H1 (cell line): ENCODE measurements around the gene WDR5. TPM values are rescaled to one million over a fixed set of nuclear protein-coding genes. Genes with fewer than 3 reads are reported as not detected.

Experiments used
- CTCF ChIA-PET: fragments of 300-600 bp; sonication (Branson Sonifier 250); formaldehyde crosslinking; loops from one replicate; lab custom pipeline; 2021; ENCODE audit not compliant: partially characterized antibody; lab: Charles Lee
- POLR2A ChIA-PET: fragments of 300-600 bp; sonication (Branson Sonifier 250); formaldehyde crosslinking; loops from one replicate; lab custom pipeline; 2021; ENCODE audit warnings: inconsistent platforms; ENCODE audit not compliant: partially characterized antibody; lab: Charles Lee
- DNase-seq, 2 experiments: peaks; one replicate each; pipeline versions ENCODE4 v3.0.0 to v3.0.0-alpha.2; 2010 to 2022; ENCODE audit warnings: low spot score in 2 of 2, low read depth in 1 of 2, mixed read lengths in 1 of 2
- FAIRE-seq: peaks from 2 replicates; lab custom pipeline; 2011; peaks lifted over from hg19 to GRCh38; lab: Jason Lieb, UNC
- H2AFZ ChIP-seq: 2 replicates; pipeline ENCODE4 v1.8.1; 2012; ENCODE audit warnings: low read length, inconsistent platforms
- H2AK5ac ChIP-seq: 2 replicates; pipeline ENCODE4 v1.6.1; 2013; ENCODE audit warnings: low read depth, low read length
- H2BK120ac ChIP-seq: replicated peaks from 2 replicates; pipeline ENCODE3; 2013; ENCODE audit warnings: low read depth, low read length, inconsistent platforms
- H2BK12ac ChIP-seq: 2 replicates; pipeline ENCODE4 v1.6.1; 2013; ENCODE audit warnings: low read depth, low read length
- H2BK15ac ChIP-seq: 2 replicates; pipeline ENCODE4 v1.6.1; 2013; ENCODE audit warnings: low read length
- H2BK20ac ChIP-seq: 2 replicates; pipeline ENCODE4 v1.6.1; 2013; ENCODE audit warnings: low read length
- H2BK5ac ChIP-seq: 2 replicates; pipeline ENCODE4 v1.6.1; 2013; ENCODE audit warnings: low read depth, low read length
- H3K14ac ChIP-seq: 2 replicates; pipeline ENCODE4 v1.6.1; 2013; ENCODE audit warnings: inconsistent platforms; ENCODE audit not compliant: insufficient read length
- H3K18ac ChIP-seq: 2 replicates; pipeline ENCODE4 v1.6.1; 2013; ENCODE audit warnings: low read length; ENCODE audit errors: extremely low read depth
- H3K23ac ChIP-seq: 2 replicates; pipeline ENCODE4 v1.6.1; 2013; ENCODE audit warnings: inconsistent platforms; ENCODE audit not compliant: insufficient read length
- H3K23me2 ChIP-seq: 2 replicates; pipeline ENCODE4 v1.6.1; 2013; ENCODE audit warnings: low read depth, low read length
- H3K27ac ChIP-seq: 2 replicates; pipeline ENCODE4 v1.6.1; 2011; ENCODE audit warnings: low read depth, low read length, inconsistent platforms
- H3K27me3 ChIP-seq, 4 experiments: replicated peaks in 1 of 4; 1 replicate in 1 of 4; 2 replicates in 3 of 4; pipeline versions ENCODE4 v1.6.1 to v1.8.1; 2011 to 2013; ENCODE audit warnings: low read length in 3 of 4, mild to moderate bottlenecking in 3 of 4, inconsistent platforms in 2 of 4, mixed read lengths in 2 of 4, moderate library complexity in 1 of 4; ENCODE audit not compliant: control insufficient read depth in 3 of 4, insufficient read depth in 3 of 4; ENCODE audit errors: extremely low read depth in 1 of 4
- H3K36me3 ChIP-seq, 4 experiments: 2 replicates each; pipeline versions ENCODE4 v1.6.1 to v1.8.1; 2011 to 2013; ENCODE audit warnings: mild to moderate bottlenecking in 4 of 4, low read length in 3 of 4, moderate library complexity in 2 of 4, control low read depth in 1 of 4, inconsistent platforms in 1 of 4; ENCODE audit not compliant: insufficient read depth in 4 of 4, control insufficient read depth in 2 of 4
- H3K4ac ChIP-seq: replicated peaks from 2 replicates; pipeline ENCODE3; 2013; ENCODE audit warnings: low read length, low read depth, mixed read lengths, inconsistent platforms; ENCODE audit not compliant: insufficient read length
- H3K4me1 ChIP-seq, 4 experiments: replicated peaks in 1 of 4; 1 replicate in 1 of 4; 2 replicates in 3 of 4; pipeline versions ENCODE4 v1.6.1 to v1.8.1; 2011 to 2013; ENCODE audit warnings: low read length in 3 of 4, inconsistent platforms in 2 of 4, mixed read lengths in 1 of 4; ENCODE audit not compliant: insufficient read depth in 4 of 4, control insufficient read depth in 3 of 4
- H3K4me2 ChIP-seq, 2 experiments: 2 replicates each; pipeline versions ENCODE4 v1.6.1 to v1.8.1; 2011 to 2013; ENCODE audit warnings: low read depth in 2 of 2, low read length in 2 of 2, control low read depth in 1 of 2, inconsistent platforms in 1 of 2, mild to moderate bottlenecking in 1 of 2; ENCODE audit not compliant: insufficient read depth in 1 of 2
- H3K4me3 ChIP-seq, 4 experiments: fragments of 200-600, 300-600 bp in 1 of 4; sonication (generic), shearing (Covaris generic), sonication (Bioruptor Twin) in 1 of 4; 2 replicates each; pipeline versions ENCODE4 v1.5.1 to v1.8.1; 2011 to 2016; ENCODE audit warnings: low read length in 4 of 4, low read depth in 3 of 4, control low read depth in 2 of 4, inconsistent platforms in 2 of 4, mild to moderate bottlenecking in 2 of 4, mixed read lengths in 1 of 4, moderate library complexity in 1 of 4; ENCODE audit not compliant: insufficient read depth in 2 of 4; ENCODE audit errors: extremely low read depth in 1 of 4
- H3K56ac ChIP-seq: replicated peaks from 2 replicates; pipeline ENCODE3; 2013; ENCODE audit warnings: low read depth, mild to moderate bottlenecking, mixed read lengths, low read length, inconsistent platforms; ENCODE audit not compliant: insufficient read length
- H3K79me1 ChIP-seq: 2 replicates; pipeline ENCODE4 v1.6.1; 2013; ENCODE audit warnings: low read depth, low read length, control low read depth
- H3K79me2 ChIP-seq, 2 experiments: 2 replicates each; pipeline versions ENCODE4 v1.6.1 to v1.8.1; 2012 to 2013; ENCODE audit warnings: low read length in 2 of 2, mild to moderate bottlenecking in 2 of 2, inconsistent platforms in 1 of 2; ENCODE audit not compliant: insufficient read depth in 2 of 2, control insufficient read depth in 1 of 2
- H3K9ac ChIP-seq, 4 experiments: replicated peaks in 1 of 4; 1 replicate in 1 of 4; 2 replicates in 3 of 4; pipeline versions ENCODE4 v1.6.1 to v1.8.1; 2011 to 2013; ENCODE audit warnings: low read depth in 3 of 4, low read length in 3 of 4, control low read depth in 2 of 4, mild to moderate bottlenecking in 2 of 4, moderate library complexity in 2 of 4, inconsistent platforms in 1 of 4; ENCODE audit errors: extremely low read depth in 1 of 4
- H3K9me3 ChIP-seq, 2 experiments: 2 replicates each; pipeline versions ENCODE4 v1.6.1 to v1.8.1; 2012 to 2013; ENCODE audit warnings: mild to moderate bottlenecking in 2 of 2, moderate library complexity in 2 of 2, control low read depth in 1 of 2, inconsistent platforms in 1 of 2, low read depth in 1 of 2, low read length in 1 of 2, mixed read lengths in 1 of 2; ENCODE audit not compliant: insufficient read depth in 2 of 2
- H4K20me1 ChIP-seq, 2 experiments: replicated peaks in 1 of 2; 2 replicates each; pipeline versions ENCODE3 to v1.8.1; 2011 to 2013; ENCODE audit warnings: inconsistent platforms in 2 of 2, low read length in 2 of 2, mild to moderate bottlenecking in 1 of 2; ENCODE audit not compliant: insufficient read depth in 2 of 2, control insufficient read depth in 1 of 2
- H4K5ac ChIP-seq: 2 replicates; pipeline ENCODE4 v1.6.1; 2013; ENCODE audit warnings: low read length, low read depth, mixed read lengths, inconsistent platforms; ENCODE audit not compliant: insufficient read length
- H4K8ac ChIP-seq: 2 replicates; pipeline ENCODE4 v1.8.0; 2013; ENCODE audit warnings: mild to moderate bottlenecking, moderate library complexity, low read length, inconsistent platforms; ENCODE audit not compliant: insufficient read depth; ENCODE audit errors: extremely low read depth
- H4K91ac ChIP-seq: replicated peaks from 2 replicates; pipeline ENCODE3; 2013; ENCODE audit warnings: low read length, mixed read lengths, inconsistent platforms; ENCODE audit not compliant: insufficient read length
- CBX5 ChIP-seq: fragments of 300-800, 300-1000 bp; sonication (generic); IDR thresholded peaks from 2 replicates; pipeline ENCODE4 v1.7.1; 2016; ENCODE audit warnings: antibody characterized with exemption, low read length, low read depth
- CEBPB ChIP-seq: IDR thresholded peaks from 2 replicates; pipeline ENCODE4 v1.6.1; 2012; ENCODE audit warnings: low read depth, low read length
- GTF2F1 ChIP-seq: IDR thresholded peaks from 2 replicates; pipeline ENCODE4 v1.6.1; 2012; ENCODE audit warnings: low read depth, low read length, improper control_type of control experiment, borderline replicate concordance
- JUND ChIP-seq: IDR thresholded peaks from 2 replicates; pipeline ENCODE4 v1.6.1; 2011; ENCODE audit warnings: mild to moderate bottlenecking, improper control_type of control experiment, low read length
- SAP30 ChIP-seq: fragments of 300-600 bp; sonication (generic); IDR thresholded peaks from 2 replicates; pipeline ENCODE4 v1.7.1; 2012; ENCODE audit warnings: low read length, moderate library complexity, mild to moderate bottlenecking, inconsistent platforms; ENCODE audit not compliant: insufficient read depth, insufficient replicate concordance
- ZNF274 ChIP-seq: IDR thresholded peaks from 2 replicates; pipeline ENCODE4 v1.7.0; 2012; ENCODE audit warnings: low read length, borderline replicate concordance; ENCODE audit errors: extremely low read depth
- WGBS, 2 experiments: shearing (Covaris generic) in 1 of 2; methylation state at CpG; one replicate each; pipeline versions ENCODE4 v1.1.6 to v1.1.7; 2013 to 2015; ENCODE audit warnings: low lambda C conversion rate in 2 of 2, mixed read lengths in 2 of 2, inconsistent platforms in 1 of 2, low coverage in 1 of 2, missing lambda C conversion rate in 1 of 2; ENCODE audit not compliant: insufficient replicate concordance in 2 of 2, insufficient coverage in 1 of 2, insufficient read length in 1 of 2; ENCODE audit errors: extremely low coverage in 1 of 2, missing lambda C conversion rate in 1 of 2; 5-methylcytosine and 5-hydroxymethylcytosine counted together
- polyA plus RNA-seq, 7 experiments: library from polyadenylated mRNA; depleted of rRNA in 3 of 7; stranded (reverse) in 5 of 7; unstranded in 2 of 7; fragments of >200 nt in 5 of 7; fragments of 200-250 nt in 2 of 7; gene quantifications; 1 replicate in 5 of 7; 2 replicates in 1 of 7; 4 replicates in 1 of 7; pipeline versions ENCODE4 v1.2.1 to v1.2.3, GENCODE V29; 2011 to 2013; ENCODE audit warnings: missing spikeins in 2 of 7, mixed read lengths in 2 of 7
- total RNA-seq: library from RNA; stranded (reverse); fragmentation: NEBNext Ultra II Directional; extraction: Animal tissue kit (Norgen Biotek cat#: 25700); gene quantifications from 2 replicates; pipeline ENCODE4 v1.2.1, GENCODE V29; 2021

WDR5 gene
- total and polyA plus RNA-seq, 2 of the 8 experiments (the other 6 are each of a cell fraction or from before 2014, with no cell fraction given): 38.4 to 68.1 TPM

- no peak for TF ChIP-seq ZNF274
- no peak for TF ChIP-seq SAP30
- TF ChIP-seq CEBPB: no peak
- TF ChIP-seq GTF2F1: no peak
- no peak for TF ChIP-seq CBX5
- TF ChIP-seq JUND: no peak
- WGBS, 2 experiments: 87% methylated on average over 19 of the region's 20 CpGs; no CpG with 5 or more reads in 1 of the 2 experiments
- FAIRE-seq: no peak
Observed at GRCh38 chr9:134206311-134207300, 70.7 kb downstream of the WDR5 start.

More at GRCh38 chr9:134206311-134207300, 70.7 kb downstream of the WDR5 start:
- Histone ChIP-seq H2BK12ac (no peak overlapping the region), H3K79me2 (no peaks in the 10 kb centered on the region), H4K20me1 (no peaks in the 10 kb centered on the region), H3K36me3 (no peaks in the 10 kb centered on the region), H2AFZ (no peak overlapping the region), H3K18ac (no peak overlapping the region), H2BK15ac (no peak overlapping the region), H3K79me1 (no peaks in the 10 kb centered on the region), H3K23ac (no peak overlapping the region), H2BK120ac (no peak overlapping the region), H3K4me1 (peaks cover 0 to 4% (median 0%) of the 10 kb centered on the region in 4 experiments; a peak in 2 of 7 replicates), H4K91ac (no peak overlapping the region), H3K4ac (no peak overlapping the region), H3K27ac (no peak overlapping the region), H3K27me3 (no peaks in the 10 kb centered on the region), H3K4me3 (no peak overlapping the region), H3K14ac (no peak overlapping the region), H3K4me2 (no peak overlapping the region), H2AK5ac (no peak overlapping the region), H2BK5ac (no peak overlapping the region), H4K5ac (no peak overlapping the region), H3K23me2 (0 out of 2 replicates have a peak, but pooled peaks cover 2% of the 10 kb centered on the region), H2BK20ac (no peak overlapping the region), H3K9me3 (no peaks in the 10 kb centered on the region), H4K8ac (no peak overlapping the region), H3K9ac (no peak overlapping the region), H3K56ac (no peak overlapping the region)
- POLR2A ChIA-PET: no interaction called here
- CTCF ChIA-PET: interaction anchor here (0.6 to 2.6 kb wide), 5 partner anchors 9 to 1614 kb away, joined by 3 to 7 read pairs (median 3); no protein-coding TSS in a partner anchor
- DNase-seq: no peak
